Kidney capillary endothelial cell (primary cell): ENCODE data around the gene NLRC5.
"Not testable (repeated sequence)": the region's sequence is repeated elsewhere in the genome, so short reads cannot be mapped to it uniquely, and the experiment has no call there.

ENCODE experiments used
- DNase-seq: peaks from one replicate; pipeline ENCODE4 v3.0.0-alpha.2; 2018; ENCODE audit warnings: low spot score

NLRC5 gene

GRCh38 chr16:56999409-57000270 is 10.3 kb downstream of the NLRC5 start:
- DNase-seq: no peak

DNA sequence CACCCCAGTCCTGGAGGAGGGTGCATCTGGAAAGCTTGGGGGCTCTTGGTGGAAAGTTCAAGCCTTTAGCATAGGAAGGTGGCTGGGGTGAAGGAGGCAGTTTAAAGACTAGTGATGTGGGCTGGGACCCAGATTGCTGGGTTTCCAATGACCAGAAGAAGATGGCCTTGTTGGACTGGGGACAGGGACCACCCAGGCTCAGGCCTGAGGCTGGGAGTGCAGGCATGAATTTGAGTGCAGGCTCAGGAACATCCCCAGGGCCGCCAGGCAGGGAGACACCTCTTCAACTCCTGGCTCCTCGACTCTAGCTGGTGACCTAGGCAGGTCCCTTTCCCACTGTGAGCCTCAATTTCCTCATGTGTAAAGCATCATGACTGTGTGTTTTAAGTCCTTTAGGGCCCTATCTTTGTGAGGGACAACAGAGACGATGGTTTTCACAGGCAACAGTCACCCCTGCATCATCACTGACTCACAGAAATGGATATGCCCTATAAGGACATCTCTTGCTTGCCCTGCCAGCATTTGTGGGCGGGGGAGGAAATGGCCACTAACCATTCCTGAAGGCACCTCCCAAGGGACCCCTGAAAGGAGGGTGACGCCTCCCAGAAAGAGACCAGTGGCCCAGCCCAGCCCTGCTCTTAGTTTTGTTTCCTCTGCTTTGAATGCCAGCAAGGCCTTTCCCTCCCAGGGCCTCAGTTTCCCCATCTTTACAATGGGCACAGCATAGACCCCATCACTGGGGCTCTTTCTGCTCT is 11.1 kb downstream of the NLRC5 start:
- DNase-seq: peak; percentile 98

DNA sequence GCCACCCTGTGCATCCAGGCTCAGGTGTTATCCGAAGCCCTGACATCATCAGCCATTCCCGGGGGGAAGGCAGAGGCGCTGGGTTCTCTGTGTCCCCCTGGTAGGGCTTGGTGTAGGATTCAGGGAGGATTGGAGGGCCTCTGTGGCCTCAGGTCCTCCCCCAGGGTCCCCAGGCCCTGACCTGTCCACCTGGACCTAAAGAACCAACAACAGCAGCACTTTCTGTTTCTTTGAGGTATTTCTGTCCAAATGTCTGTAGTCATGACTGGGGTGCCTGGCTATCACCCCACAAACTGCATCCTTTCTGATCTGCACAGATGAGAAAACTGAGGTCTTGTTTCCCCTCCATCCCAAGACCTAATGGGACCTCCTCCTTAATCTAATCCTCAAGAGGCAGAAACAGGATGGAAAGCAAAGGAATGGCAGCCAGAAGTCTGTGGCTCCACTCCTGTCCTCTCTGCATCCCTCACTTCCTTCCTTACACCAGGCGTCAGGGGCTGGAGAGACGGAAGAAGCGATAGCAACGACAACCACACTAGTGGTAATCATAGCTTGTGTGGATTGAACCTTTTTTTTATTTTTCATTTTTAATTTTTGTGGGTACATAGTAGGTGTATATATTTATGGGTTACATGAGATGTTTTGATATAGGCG is 11.8 kb downstream of the NLRC5 start:
- no peak for DNase-seq

DNA sequence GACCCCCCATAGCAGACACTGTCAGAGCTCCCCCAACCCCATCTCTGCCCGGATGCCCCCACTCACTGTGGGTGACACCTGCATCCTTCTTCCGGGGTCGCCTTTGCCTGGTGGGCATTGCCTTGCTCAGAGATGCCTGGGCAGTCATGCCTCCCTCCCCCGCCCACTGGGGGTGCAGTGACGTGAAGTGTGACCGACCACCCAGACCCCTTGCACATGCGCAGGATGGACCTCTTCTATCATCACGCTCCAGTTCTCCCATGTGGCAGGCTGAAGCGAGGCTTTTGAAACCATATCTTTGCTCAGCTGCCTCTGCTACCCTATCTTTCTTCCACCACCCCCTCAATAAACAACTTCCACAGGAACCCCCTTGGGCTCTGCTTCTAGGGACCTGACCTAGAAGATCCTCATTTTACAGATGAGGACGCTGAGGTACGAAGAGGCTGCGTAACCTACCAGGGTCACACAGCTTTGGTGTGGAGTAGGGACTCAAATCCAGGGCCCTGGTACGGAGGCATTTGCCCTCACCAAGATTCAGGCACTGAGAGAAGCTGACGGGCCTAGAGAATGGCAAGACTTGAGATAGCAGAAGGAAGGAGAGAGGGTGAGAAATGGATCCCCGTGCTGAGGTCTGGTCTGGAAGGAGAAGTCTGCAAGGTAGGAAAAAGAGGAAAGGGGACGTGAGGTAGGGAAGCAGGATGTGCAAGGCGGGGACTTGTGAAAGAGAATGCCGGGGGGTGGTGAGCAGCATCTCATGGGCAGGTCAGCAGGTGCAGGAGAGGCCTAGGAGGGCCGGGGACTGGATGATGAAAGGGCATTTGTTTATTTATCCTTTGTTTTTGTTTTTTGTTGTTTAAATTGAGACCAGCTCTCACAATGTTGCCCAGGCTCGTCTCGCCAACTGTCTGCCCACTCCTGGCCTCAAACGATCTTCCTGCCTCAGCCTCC is 14.4 kb downstream of the NLRC5 start:
- no peak for DNase-seq

DNA sequence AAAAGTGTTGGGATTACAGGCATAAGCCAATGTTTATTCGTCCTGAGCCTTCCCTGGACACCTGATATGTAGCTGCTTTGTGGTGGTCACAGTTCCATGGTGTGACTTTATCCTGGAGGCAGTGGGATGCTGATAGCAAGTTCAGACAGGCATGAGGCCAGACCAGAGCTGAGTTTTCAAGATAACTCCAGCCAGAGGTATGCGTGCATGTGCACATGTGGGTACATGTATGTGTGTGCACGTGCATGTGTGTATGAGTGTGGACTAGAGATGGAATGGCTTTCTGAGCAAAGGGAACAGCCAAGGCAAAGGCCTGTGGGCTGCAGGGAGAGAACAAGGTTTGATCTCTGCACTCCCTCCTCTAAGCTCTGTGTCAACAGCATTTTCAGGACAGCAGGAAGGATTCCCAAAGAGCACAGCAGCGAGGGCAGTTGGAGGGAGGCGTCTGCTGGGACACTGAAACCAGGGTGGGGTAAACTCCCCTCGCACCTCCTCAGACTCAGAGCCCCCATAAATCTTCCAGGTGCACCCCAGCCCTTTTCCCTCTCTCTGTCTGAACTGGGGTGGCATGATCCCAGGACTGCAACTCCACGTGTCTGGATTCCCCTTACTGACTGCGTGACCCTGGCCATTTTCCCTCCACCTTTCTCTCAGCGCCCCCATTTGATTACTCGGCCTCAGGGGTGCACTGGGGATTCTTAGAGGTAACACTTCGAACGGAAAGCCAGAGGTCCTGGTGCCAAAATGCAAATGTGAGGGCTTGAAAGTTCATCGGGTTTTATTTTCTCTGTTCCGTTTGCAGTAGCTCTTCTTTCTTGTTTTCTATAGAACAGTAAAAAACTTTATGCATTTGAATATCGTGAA is 15.3 kb downstream of the NLRC5 start:
- DNase-seq: no peak

DNA sequence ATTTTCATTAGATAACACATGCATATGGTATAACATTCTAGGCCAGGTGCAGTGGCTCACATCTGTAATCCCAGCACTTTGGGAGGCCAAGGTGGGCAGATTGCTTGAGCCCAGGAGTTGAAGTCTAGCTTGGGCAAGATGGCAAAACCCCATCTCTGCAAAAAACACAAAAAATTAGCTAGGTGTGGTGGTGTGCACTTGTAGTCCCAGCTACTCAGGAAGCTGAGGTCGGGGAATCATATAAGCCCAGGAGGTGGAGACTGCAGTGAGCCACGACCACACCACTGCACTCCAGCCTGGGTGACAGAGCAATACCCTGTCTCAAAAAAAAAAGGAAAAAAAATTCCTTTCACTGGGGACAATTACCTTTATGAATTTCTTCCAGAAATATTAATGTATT is 16.2 kb downstream of the NLRC5 start:
- not testable (repeated sequence) for DNase-seq

DNA sequence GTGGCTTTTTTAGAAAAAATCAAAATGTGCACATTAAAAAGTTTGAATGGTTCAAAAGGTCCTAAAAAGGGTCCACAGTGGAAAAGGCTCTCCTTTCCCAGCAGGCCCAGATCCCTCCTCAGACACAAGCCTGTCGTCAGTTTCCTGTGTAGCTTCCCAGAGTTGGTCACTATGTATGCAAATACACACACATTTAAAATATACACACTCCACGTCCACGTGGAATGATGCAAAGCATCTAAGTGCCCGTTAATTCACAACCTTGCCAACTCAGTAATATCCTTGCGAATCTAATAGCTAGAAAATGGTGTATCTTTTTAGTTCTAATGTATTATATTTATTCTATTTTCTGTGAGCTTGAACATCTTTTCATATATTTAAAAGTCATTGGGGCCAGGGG is 17.7 kb downstream of the NLRC5 start:
- DNase-seq: no peak

DNA sequence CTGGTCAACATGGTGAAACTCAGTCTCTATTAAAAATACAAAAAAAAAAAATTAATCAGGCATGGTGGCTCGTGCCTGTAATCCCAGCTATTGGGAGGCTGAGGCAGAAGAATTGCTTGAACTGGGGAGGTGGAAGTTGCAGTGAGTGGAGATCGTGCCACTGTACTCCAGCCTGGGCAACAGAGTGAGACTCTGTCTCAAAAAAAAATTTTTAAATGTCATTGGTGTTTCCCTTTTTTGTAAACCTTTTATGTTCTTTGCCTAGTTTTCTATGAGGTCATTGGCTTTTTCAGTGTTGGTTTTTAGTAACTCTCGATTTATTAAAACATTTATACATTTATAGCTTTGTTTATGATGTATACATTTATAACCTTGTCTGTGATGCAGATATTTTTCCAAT is 18.2 kb downstream of the NLRC5 start:
- no peak for DNase-seq

GRCh38 chr16:57008440-57008839 is 19.1 kb downstream of the NLRC5 start:
- DNase-seq: no peak

DNA sequence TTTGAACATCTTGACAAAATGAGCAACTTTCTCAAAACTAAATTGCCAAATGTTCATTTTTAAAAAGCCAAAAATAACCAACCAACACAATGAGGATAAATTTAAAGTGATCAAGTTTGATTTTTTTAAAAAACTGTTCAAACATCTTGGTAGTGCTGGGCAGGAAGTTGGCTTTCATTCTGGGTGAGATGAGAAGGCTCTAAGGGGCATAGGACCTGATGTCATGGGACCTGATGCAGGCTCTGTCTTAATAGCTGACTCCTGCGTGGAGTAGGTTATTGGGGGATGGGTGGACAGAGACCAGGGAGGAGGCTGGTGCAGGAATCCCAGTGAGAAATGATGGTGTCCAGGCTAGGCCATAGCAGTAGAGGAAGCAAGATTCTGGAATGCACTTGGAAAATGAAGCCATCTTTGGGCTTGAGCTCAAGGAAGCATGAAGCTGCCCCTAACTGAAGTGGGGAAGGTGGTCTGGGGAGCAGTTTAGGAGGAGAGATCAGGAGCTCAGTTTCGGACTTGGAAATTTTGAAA is 20.4 kb downstream of the NLRC5 start:
- DNase-seq: no peak

DNA sequence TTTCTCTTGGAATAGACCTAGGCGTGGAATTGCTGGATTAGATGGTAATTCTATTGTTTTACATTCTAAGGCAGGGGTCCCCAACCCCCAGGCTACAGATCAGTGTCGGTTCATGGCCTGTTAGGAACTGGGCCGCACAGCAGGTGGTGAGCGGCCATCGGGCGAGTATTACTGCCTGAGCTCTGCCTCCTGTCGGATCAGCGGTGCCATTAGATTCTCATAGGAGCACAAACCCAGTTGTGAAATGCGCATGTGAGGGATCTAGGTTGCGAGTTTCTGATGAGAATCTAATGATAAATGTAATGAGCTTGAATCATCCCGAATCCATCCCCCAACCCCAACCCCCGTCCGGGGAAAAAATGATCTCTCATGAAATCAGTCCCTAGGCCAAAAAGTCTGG is 23.0 kb downstream of the NLRC5 start:
- no peak for DNase-seq

DNA sequence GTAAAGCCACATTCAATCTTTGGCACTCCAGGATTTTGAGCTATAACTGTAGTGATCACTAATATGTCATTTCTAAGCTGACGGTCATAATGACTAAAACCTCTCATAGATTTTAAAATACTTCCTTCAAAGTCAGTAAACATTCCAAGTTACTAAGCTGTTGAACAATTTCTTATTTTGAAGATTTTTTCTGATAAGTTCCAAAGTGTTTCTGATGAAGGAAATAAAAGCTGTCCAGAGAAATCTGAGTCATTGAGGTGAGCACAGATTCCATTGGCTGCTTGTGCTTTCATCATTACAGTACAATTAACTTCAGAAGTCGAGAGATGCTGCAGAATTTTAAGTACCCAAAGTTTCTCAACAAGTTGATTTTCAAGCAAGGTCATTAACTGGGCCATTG is 23.9 kb downstream of the NLRC5 start:
- DNase-seq: no peak

GRCh38 chr16:57013902-57014301 is 24.5 kb downstream of the NLRC5 start:
- no peak for DNase-seq

DNA sequence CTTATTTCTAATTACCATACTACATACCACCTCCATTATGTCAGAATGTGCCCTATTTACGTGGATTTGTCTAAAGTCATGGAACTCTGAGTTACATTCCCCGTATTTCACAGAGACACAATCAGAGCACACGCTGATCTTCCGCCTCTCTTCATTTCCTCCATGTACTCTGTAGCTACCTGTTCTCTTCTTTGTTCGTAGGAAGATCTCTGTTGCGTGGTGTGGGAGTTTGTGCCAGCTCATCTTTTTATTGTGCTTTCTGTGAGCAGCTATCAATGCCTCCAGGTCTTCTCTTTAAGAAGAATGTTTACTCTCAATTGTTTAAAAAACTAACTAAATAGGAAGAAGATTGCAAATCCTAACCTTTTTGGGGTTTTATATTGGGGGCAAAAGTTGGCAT is 26.9 kb downstream of the NLRC5 start:
- DNase-seq: no peak

DNA sequence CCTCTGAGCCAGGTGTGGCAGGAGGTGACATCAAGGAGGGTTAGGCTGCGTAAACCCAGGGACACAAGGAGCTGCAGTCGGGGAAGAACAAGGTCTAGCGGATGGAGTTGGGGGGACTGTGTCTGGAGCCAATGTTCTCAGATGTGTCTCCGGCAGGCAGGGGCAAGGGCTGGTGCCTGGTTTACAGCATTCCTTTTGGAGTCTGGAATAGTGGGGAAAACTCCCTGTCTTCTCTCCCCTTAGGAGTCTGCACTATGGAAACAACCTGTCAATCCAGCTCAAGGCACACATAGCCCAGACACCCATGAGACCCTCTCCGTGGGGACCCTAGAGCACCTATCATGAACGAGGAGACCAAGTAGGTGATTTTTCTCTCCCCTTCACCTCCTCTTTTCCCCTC is 27.5 kb downstream of the NLRC5 start:
- no peak for DNase-seq

- DNase-seq: peak; percentile 92
These were observed 27.9 kb downstream of the NLRC5 start for GRCh38 chr16:57017251-57017650.

DNA sequence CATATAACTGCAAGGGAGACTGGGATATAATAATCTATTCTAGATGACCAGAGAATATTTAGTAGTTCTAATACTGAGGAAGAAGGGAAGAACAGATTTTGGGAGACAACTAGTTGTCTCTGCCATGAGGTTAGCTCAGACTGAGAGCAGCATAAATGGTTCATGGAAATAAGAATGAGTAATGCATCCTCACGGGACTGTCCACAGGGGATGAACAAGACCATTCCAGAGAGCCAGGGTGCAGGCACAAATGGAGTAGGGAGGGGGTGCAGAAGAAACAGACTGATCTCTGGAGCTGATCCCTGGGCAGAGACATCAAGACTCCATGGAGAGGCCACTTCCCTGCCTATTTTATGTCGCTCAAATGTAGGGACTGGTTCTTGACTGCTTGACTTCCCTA is 30.4 kb downstream of the NLRC5 start:
- DNase-seq: no peak

GRCh38 chr16:57020651-57021050 is 31.3 kb downstream of the NLRC5 start:
- no peak for DNase-seq

GRCh38 chr16:57021757-57022156 is 32.4 kb downstream of the NLRC5 start:
- DNase-seq: no peak

DNA sequence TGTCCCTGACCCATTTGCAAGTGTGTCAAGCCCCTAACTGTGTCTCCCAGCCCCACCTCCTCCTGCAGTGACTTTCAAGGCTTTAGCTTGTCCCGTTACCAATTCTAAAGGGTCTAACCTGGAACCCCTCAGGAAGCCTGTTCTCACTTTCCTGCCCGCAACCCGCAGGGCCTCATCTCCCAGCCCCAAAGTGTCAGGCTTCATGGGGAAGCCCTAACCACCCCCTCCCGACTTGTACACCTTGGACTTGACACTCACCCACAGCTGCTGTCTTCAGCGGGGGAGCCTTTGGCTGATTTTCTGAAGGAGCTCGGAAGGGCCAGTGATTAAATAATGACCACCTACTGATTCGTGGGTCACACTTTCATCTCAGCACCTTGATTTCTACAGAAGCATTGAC is 33.1 kb downstream of the NLRC5 start:
- no peak for DNase-seq
